Prostate gland (tissue), 2 donors: ENCODE results near the gene TMEM40. TPM values are rescaled to one million over a fixed set of nuclear protein-coding genes. Genes with fewer than 3 reads are reported as not detected.

Experiments
- DNase-seq: peaks from one replicate; pipeline ENCODE4 v3.0.0-alpha.2; 2019; ENCODE audit warnings: low spot score
- H3K27ac ChIP-seq, 2 donors: fragments of 200-600 bp; sonication (generic); 2 replicates each; pipeline ENCODE4 v1.5.1; 2017 to 2019
- H3K27me3 ChIP-seq: fragments of 200-600 bp; sonication (generic); replicated peaks from 2 replicates; pipeline ENCODE4 v1.5.1; 2019; ENCODE audit not compliant: insufficient read depth
- H3K36me3 ChIP-seq, 2 donors: fragments of 200-600 bp; sonication (generic); 1 replicate in 1 of 2; 2 replicates in 1 of 2; pipeline versions ENCODE4 v1.5.1 to v1.8.1; 2017 to 2019
- H3K4me1 ChIP-seq: fragments of 200-600 bp; sonication (generic); replicated peaks from 2 replicates; pipeline ENCODE4 v1.5.1; 2019
- H3K4me3 ChIP-seq, 2 donors: fragments of 200-600 bp; sonication (generic); 2 replicates each; pipeline ENCODE4 v1.5.1; 2017 to 2019
- H3K9me3 ChIP-seq: fragments of 200-600 bp; sonication (generic); 2 replicates; pipeline ENCODE4 v1.5.1; 2017
- POLR2A ChIP-seq: fragments of 450-650 bp; IDR thresholded peaks from one replicate; pipeline ENCODE4 v1.6.1; 2016; ENCODE audit warnings: antibody characterized with exemption, mild to moderate bottlenecking
- POLR2AphosphoS5 ChIP-seq: sonication (generic); formaldehyde crosslinking; IDR thresholded peaks from one replicate; pipeline ENCODE4 v1.6.1; 2017; ENCODE audit warnings: antibody characterized with exemption
- WGBS: methylation state at CpG from one replicate; pipeline ENCODE4 v1.1.5; 2018; 5-methylcytosine and 5-hydroxymethylcytosine counted together
- intact Hi-C: fragments of 100-400 bp; cut with DNase I; formaldehyde crosslinking; loops from one replicate; pipeline ENCODE4 v1.14.2; 2022
- total RNA-seq, 2 donors: library from RNA; depleted of rRNA; stranded (reverse); fragments of >200 nt; gene quantifications; one replicate each; pipeline ENCODE4 v1.1.0, GENCODE V29; 2016
- TF ChIP-seq, protein P1 (sequence below), 4 experiments: fragments of 200-600 bp in 2 of 4; fragments of 450-650 bp in 2 of 4; sonication (generic) in 2 of 4; IDR thresholded peaks; 1 replicate in 3 of 4; 2 replicates in 1 of 4; pipeline ENCODE4 v1.5.1; 2016 to 2019; ENCODE audit warnings: antibody characterized with exemption in 4 of 4, mild to moderate bottlenecking in 2 of 4, moderate library complexity in 2 of 4

The TMEM40 gene
- total RNA-seq, 2 donors from 2014 or later, result 1.9 to 8.5 TPM

DNA sequence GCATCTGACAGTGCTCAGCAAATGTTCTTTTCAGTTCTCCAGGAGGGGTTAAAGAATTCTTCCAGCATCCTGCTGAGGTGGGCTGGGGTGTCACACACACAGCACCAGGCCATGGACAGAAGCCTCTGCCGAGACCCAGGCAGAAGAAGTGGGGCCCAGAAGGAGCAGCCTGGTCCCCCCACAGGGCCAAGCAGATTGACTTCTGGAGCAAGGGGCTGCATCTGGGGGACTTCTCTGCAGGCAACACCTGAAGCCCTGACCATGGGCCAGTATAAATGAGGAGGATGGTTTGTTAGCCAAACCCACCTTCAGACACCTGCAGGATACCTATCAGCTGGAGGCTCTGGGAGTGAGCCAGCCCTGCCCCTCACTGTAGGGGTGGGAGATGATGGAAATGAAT, 16.2 kb upstream of the TMEM40 start:
- Histone ChIP-seq H3K4me1 (no peaks in the 10 kb centered on the region), H3K27me3 (no peaks in the 10 kb centered on the region), H3K4me3 (no peak overlapping the region), H3K27ac (no peak overlapping the region), H3K9me3 (no peaks in the 10 kb centered on the region), H3K36me3 (no peaks in the 10 kb centered on the region)
- TF ChIP-seq POLR2AphosphoS5 (no peak), POLR2A (no peak)
- TF ChIP-seq, protein P1, sequence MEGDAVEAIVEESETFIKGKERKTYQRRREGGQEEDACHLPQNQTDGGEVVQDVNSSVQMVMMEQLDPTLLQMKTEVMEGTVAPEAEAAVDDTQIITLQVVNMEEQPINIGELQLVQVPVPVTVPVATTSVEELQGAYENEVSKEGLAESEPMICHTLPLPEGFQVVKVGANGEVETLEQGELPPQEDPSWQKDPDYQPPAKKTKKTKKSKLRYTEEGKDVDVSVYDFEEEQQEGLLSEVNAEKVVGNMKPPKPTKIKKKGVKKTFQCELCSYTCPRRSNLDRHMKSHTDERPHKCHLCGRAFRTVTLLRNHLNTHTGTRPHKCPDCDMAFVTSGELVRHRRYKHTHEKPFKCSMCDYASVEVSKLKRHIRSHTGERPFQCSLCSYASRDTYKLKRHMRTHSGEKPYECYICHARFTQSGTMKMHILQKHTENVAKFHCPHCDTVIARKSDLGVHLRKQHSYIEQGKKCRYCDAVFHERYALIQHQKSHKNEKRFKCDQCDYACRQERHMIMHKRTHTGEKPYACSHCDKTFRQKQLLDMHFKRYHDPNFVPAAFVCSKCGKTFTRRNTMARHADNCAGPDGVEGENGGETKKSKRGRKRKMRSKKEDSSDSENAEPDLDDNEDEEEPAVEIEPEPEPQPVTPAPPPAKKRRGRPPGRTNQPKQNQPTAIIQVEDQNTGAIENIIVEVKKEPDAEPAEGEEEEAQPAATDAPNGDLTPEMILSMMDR (IDR thresholded peaks at IDR 0.05), result no peak
- intact Hi-C loops, result no loop called here
- 92% methylated on average over 1 of the region's 1 CpG for WGBS
- DNase-seq, result no peak

GRCh38 chr3:12774619-12775018, 15.6 kb upstream of the TMEM40 start:
- no peak for TF ChIP-seq POLR2AphosphoS5
- TF ChIP-seq POLR2A, result no peak
- TF ChIP-seq, protein P1 (IDR thresholded peaks at IDR 0.05), result no peak
- no peak overlapping the region for H3K4me3 ChIP-seq
- no peak for DNase-seq
- H3K27me3 ChIP-seq, result no peaks in the 10 kb centered on the region
- no peak overlapping the region for H3K27ac ChIP-seq
- WGBS, result 78% methylated on average over 4 of the region's 4 CpGs
- intact Hi-C loops, result no loop called here
- H3K36me3 ChIP-seq, result no peaks in the 10 kb centered on the region
- no peaks in the 10 kb centered on the region for H3K9me3 ChIP-seq
- H3K4me1 ChIP-seq, result no peaks in the 10 kb centered on the region

GRCh38 chr3:12773710-12774086, 14.6 kb upstream of the TMEM40 start:
- WGBS, result 86% methylated on average over 1 of the region's 1 CpG
- H3K27me3 ChIP-seq, result no peaks in the 10 kb centered on the region
- TF ChIP-seq POLR2A (no peak), POLR2AphosphoS5 (no peak)
- TF ChIP-seq, protein P1 (IDR thresholded peaks at IDR 0.05), result no peak
- intact Hi-C loops, result no loop called here
- no peak overlapping the region for H3K4me3 ChIP-seq
- H3K9me3 ChIP-seq, result no peaks in the 10 kb centered on the region
- no peak overlapping the region for H3K27ac ChIP-seq
- no peak for DNase-seq
- H3K36me3 ChIP-seq, result no peaks in the 10 kb centered on the region
- H3K4me1 ChIP-seq, result no peaks in the 10 kb centered on the region

- H3K27me3 ChIP-seq, result no peaks in the 10 kb centered on the region
- intact Hi-C loops, result no loop called here
- H3K4me1 ChIP-seq, result no peaks in the 10 kb centered on the region
- 72% methylated on average over 2 of the region's 2 CpGs for WGBS
- DNase-seq, result no peak
- no peak overlapping the region for H3K4me3 ChIP-seq
- TF ChIP-seq, protein P1 (IDR thresholded peaks at IDR 0.05), result no peak
- no peak for TF ChIP-seq POLR2A
- TF ChIP-seq POLR2AphosphoS5, result no peak
- H3K27ac ChIP-seq, result no peak overlapping the region
- no peaks in the 10 kb centered on the region for H3K36me3 ChIP-seq
- H3K9me3 ChIP-seq, result no peaks in the 10 kb centered on the region
These were observed 14.1 kb upstream of the TMEM40 start for GRCh38 chr3:12773030-12773709.

GRCh38 chr3:12772462-12772861, 13.4 kb upstream of the TMEM40 start:
- TF ChIP-seq, protein P1 (IDR thresholded peaks at IDR 0.05), result no peak
- TF ChIP-seq POLR2A, result no peak
- Histone ChIP-seq H3K27ac (no peak overlapping the region), H3K4me1 (no peaks in the 10 kb centered on the region), H3K9me3 (no peaks in the 10 kb centered on the region), H3K27me3 (no peaks in the 10 kb centered on the region), H3K36me3 (no peaks in the 10 kb centered on the region), H3K4me3 (no peak overlapping the region)
- WGBS, result 80% methylated on average over 5 of the region's 5 CpGs
- DNase-seq, result no peak
- intact Hi-C loops, result no loop called here
